ENCODE results near the gene RASAL1. TPM values are rescaled to one million over a fixed set of nuclear protein-coding genes. Genes with fewer than 3 reads are reported as not detected.

The RASAL1 gene
- total and polyA plus RNA-seq, 7 donors, result 0.89 TPM; not detected in 6

- DNase-seq (no peak), ATAC-seq (no peak)
- H3K9me3 ChIP-seq, result no peaks in the 10 kb centered on the region
- no peak for TF ChIP-seq CTCF (IDR thresholded peaks at IDR 0.05)
- 29 to 37% (median 36%) methylated on average over 20 to 32 of the region's 32 CpGs for WGBS, 3 donors
- H3K27ac ChIP-seq, result no peak overlapping the region
- no peak overlapping the region for H3K4me3 ChIP-seq
- peaks cover 0 to 46% (median 4%) of the 10 kb centered on the region in 3 donors for H3K27me3 ChIP-seq (ENCODE audit: insufficient read depth in 3 of 3, low read length in 2 of 3)
- no peaks in the 10 kb centered on the region for H3K36me3 ChIP-seq (ENCODE audit: insufficient read depth in 1 of 2, low read depth in 1 of 2)
- intact Hi-C loops (cut with DNase I), result no loop called here
- no peaks in the 10 kb centered on the region for H3K4me1 ChIP-seq
Observed at GRCh38 chr12:113093409-113094101, 42.0 kb downstream of the RASAL1 start.

DNA sequence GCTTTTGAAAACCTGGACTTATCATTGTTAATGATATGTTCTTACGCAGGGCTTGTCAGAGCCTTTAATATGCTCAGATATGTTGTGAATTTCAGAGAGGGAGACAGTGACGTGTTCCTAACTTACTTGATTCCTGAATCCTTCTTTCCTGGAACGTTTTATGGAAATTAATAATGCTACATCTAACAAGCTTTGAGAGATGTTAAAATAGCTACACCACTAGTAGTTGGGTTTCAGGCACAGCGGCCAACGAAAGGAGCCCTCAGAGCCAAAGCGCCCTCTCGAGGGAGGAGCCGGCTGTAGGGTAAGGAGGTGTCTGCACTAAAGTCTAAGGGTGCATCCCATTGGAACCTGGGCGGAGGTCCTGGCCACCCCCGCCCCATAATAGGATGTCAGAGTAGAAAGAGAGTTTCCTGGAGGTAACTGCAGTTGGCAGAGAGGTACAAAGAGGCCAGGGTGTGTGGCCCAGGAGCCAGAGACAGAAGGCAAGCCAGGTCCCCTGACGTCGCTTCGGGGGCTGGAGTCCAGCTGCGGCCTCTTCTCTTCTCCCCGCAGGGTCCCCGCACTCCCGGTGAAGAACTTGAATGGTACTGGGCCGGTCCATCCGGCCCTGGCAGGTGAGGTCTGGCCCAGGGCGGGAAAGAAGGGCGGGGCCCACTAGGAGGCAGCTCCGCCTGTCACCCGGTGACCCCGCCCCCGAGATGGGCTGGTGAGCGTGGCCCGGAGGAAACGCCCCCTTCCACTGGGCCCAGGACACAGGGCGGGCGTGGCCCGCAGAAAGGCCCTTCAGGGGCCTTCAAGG, 42.8 kb downstream of the RASAL1 start:
- Histone ChIP-seq H3K9me3 (no peaks in the 10 kb centered on the region), H3K4me3 (no peak overlapping the region), H3K27ac (no peak overlapping the region), H3K27me3 (ENCODE audit: insufficient read depth in 3 of 3, low read length in 2 of 3) (peaks cover 0 to 46% (median 6%) of the 10 kb centered on the region in 3 donors), H3K4me1 (no peaks in the 10 kb centered on the region), H3K36me3 (ENCODE audit: insufficient read depth in 1 of 2, low read depth in 1 of 2) (no peaks in the 10 kb centered on the region)
- ATAC-seq, result no peak
- DNase-seq, result peak; percentile 53 to 65
- WGBS, 3 donors, result 12 to 14% (median 13%) methylated on average over 26 to 31 of the region's 31 CpGs
- intact Hi-C loops (cut with DNase I), result no loop called here
- TF ChIP-seq CTCF (IDR thresholded peaks at IDR 0.05), result no peak

- no peak for TF ChIP-seq CTCF (IDR thresholded peaks at IDR 0.05)
Observed at GRCh38 chr12:113091506-113091905, 44.1 kb downstream of the RASAL1 start.

GRCh38 chr12:113090740-113091139, 44.8 kb downstream of the RASAL1 start:
- no peaks in the 10 kb centered on the region for H3K36me3 ChIP-seq (ENCODE audit: insufficient read depth in 1 of 2, low read depth in 1 of 2)
- WGBS, 3 donors, result 70 to 84% (median 73%) methylated on average over 21 of the region's 21 CpGs
- H3K27me3 ChIP-seq (ENCODE audit: insufficient read depth in 3 of 3, low read length in 2 of 3), result peaks cover 0 to 55% (median 11%) of the 10 kb centered on the region in 3 donors
- intact Hi-C loops (cut with DNase I), result no loop called here
- no peaks in the 10 kb centered on the region for H3K9me3 ChIP-seq
- H3K4me3 ChIP-seq, result no peak overlapping the region
- TF ChIP-seq CTCF (IDR thresholded peaks at IDR 0.05), result no peak
- H3K27ac ChIP-seq, result no peak overlapping the region
- H3K4me1 ChIP-seq, result no peaks in the 10 kb centered on the region
- ATAC-seq (no peak), DNase-seq (no peak)

More at GRCh38 chr12:113091506-113091905, 44.1 kb downstream of the RASAL1 start:
- Histone ChIP-seq H3K4me1 (no peaks in the 10 kb centered on the region), H3K36me3 (ENCODE audit: insufficient read depth in 1 of 2, low read depth in 1 of 2) (no peaks in the 10 kb centered on the region), H3K9me3 (no peaks in the 10 kb centered on the region), H3K27ac (no peak overlapping the region), H3K27me3 (ENCODE audit: insufficient read depth in 3 of 3, low read length in 2 of 3) (peaks cover 0 to 48% (median 11%) of the 10 kb centered on the region in 3 donors), H3K4me3 (no peak overlapping the region)
- 41 to 51% (median 44%) methylated on average over 3 of the region's 3 CpGs for WGBS, 3 donors
- intact Hi-C loops (cut with DNase I), result no loop called here
- ATAC-seq (no peak), DNase-seq (no peak)

All from psoas muscle (tissue), 8 donors.